Pancreas (tissue), 10 donors: ENCODE data around the gene ALDH4A1. TPM values are rescaled to one million over a fixed set of nuclear protein-coding genes. Genes with fewer than 3 reads are reported as not detected.

Experiments used
- ATAC-seq, 4 donors: fragments of 200-7000 bp; cut with Tn5 transposase; one replicate each; pipeline versions ENCODE4 v1.8.0 to v1.9.1; 2020; ENCODE audit warnings: mild to moderate bottlenecking in 4 of 4, moderate library complexity in 4 of 4
- DNase-seq, 6 donors: peaks; one replicate each; pipeline ENCODE4 v3.0.0-alpha.2; 2020
- FAIRE-seq: peaks from 2 replicates; lab custom pipeline; 2012; peaks lifted over from hg19 to GRCh38; lab: Jason Lieb, UNC
- H3K27ac ChIP-seq, 4 donors: fragments of 200-600 bp; sonication (generic); 1 replicate in 3 of 4; 2 replicates in 1 of 4; pipeline versions ENCODE4 v1.5.0 to v1.8.0; 2020
- H3K27me3 ChIP-seq, 4 donors: fragments of 200-600 bp; one replicate each; pipeline ENCODE4 v1.8.0; 2021
- H3K36me3 ChIP-seq, 3 donors: fragments of 200-600 bp; sonication (generic) in 1 of 3; one replicate each; pipeline versions ENCODE4 v1.5.0 to v1.8.0; 2020 to 2021
- H3K4me1 ChIP-seq, 3 donors: fragments of 200-600 bp; one replicate each; pipeline ENCODE4 v1.8.0; 2021
- H3K4me3 ChIP-seq, 4 donors: fragments of 200-600 bp; sonication (generic) in 2 of 4; one replicate each; pipeline versions ENCODE4 v1.5.0 to v1.8.0; 2020 to 2021
- H3K9me3 ChIP-seq, 4 donors: fragments of 200-600 bp; one replicate each; pipeline ENCODE4 v1.8.0; 2021
- WGBS, 2 donors: extraction: QIAGEN DNeasy Blood & Tissue Kit; methylation state at CpG; one replicate each; pipeline ENCODE4 v1.1.7; 2013; 5-methylcytosine and 5-hydroxymethylcytosine counted together
- intact Hi-C, 3 donors: fragments of 100-400 bp; cut with DNase I; formaldehyde crosslinking; loops; one replicate each; pipeline versions ENCODE4 v1.11.1 to v1.14.2; 2022
- polyA plus RNA-seq, 2 donors: library from polyadenylated mRNA; stranded (reverse); fragments of 200-250 nt; gene quantifications; one replicate each; pipeline ENCODE4 v1.2.3, GENCODE V29; 2013
- total RNA-seq, 6 donors: library from RNA; stranded (reverse); fragmentation: NEBNext Ultra II Directional in 4 of 6; extraction: Animal tissue kit (Norgen Biotek cat#: 25700) in 4 of 6; gene quantifications; one replicate each; pipeline versions ENCODE4 v1.2.1 to v1.2.4, GENCODE V29; 2021 to 2023
- TF ChIP-seq, protein P1 (sequence below), 4 donors: fragments of 200-600 bp; sonication (generic) in 3 of 4; IDR thresholded peaks; one replicate each; pipeline versions ENCODE4 v1.5.0 to v1.8.0; 2021; ENCODE audit warnings: antibody characterized with exemption in 4 of 4
- donor health status: healthy with polysubstance abuse.
- donor health status: DM: no; HTN: no; CAD: no; lungs with moderate emphysema.
- donor health status: DM: no; HTN: no; CAD: no.
- donor health status: control.
- donor health status: control.
- donor health status: Bipolar disorder and iron deficiency.
- donor health status: DM: yes; HTN: yes; CAD: no.
- donor health status: DM: no; HTN: no; CAD: no.
- donor health status: DM: no; HTN: no; CAD: no.
- donor health status: DM: yes; HTN: yes; CAD: no.

ALDH4A1 gene
- total and polyA plus RNA-seq, 8 donors, result 1.4 to 7.6 (median 4.4) TPM

DNA sequence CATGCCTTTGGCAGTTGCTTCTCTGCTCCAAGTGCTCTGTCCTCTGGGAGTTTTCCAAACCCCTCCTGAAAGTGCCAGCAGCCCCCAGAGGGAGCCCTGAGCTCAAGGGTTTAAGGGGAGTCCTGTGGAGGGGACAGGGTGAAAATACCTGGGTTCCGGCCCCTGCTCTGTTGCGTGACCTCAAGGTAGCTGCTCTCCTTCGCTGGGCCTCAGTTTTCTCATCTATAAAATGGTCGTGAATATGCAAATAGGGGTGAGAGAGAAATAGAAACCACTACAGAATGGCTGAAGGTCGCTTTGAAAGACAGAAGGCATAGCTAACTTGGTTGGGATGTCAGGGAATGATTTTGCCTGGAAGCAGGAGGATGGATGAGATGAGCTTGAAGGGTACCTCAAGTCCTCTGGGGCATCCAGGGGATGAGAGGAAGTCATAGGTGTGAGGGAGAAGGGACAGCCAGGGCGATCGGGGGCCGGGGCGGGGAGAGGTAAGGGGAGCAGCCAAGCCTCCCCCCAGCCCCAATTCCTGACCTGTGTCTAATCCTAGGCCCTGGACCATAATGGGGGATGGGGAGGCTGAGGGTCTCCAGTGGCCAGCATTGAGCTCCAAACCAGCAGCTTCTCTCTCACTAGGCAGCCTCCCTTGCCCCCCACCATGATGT lies 41.7 kb upstream of the ALDH4A1 start:
- H3K27me3 ChIP-seq, result no peaks in the 10 kb centered on the region
- ATAC-seq (no peak), DNase-seq (peak in 1 of 6 donors; percentile 22), FAIRE-seq (no peak)
- TF ChIP-seq, protein P1, sequence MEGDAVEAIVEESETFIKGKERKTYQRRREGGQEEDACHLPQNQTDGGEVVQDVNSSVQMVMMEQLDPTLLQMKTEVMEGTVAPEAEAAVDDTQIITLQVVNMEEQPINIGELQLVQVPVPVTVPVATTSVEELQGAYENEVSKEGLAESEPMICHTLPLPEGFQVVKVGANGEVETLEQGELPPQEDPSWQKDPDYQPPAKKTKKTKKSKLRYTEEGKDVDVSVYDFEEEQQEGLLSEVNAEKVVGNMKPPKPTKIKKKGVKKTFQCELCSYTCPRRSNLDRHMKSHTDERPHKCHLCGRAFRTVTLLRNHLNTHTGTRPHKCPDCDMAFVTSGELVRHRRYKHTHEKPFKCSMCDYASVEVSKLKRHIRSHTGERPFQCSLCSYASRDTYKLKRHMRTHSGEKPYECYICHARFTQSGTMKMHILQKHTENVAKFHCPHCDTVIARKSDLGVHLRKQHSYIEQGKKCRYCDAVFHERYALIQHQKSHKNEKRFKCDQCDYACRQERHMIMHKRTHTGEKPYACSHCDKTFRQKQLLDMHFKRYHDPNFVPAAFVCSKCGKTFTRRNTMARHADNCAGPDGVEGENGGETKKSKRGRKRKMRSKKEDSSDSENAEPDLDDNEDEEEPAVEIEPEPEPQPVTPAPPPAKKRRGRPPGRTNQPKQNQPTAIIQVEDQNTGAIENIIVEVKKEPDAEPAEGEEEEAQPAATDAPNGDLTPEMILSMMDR (IDR thresholded peaks at IDR 0.05), result no peak
- WGBS, 2 donors, result 86 to 92% methylated on average over 8 to 9 of the region's 9 CpGs
- intact Hi-C loops, result no loop called here
- H3K36me3 ChIP-seq, result peaks cover 0 to 2% (median 0%) of the 10 kb centered on the region in 3 donors
- peaks cover 43 to 61% (median 43%) of the 10 kb centered on the region in 3 donors for H3K4me1 ChIP-seq
- H3K4me3 ChIP-seq, result no peak overlapping the region
- H3K27ac ChIP-seq, result no peak overlapping the region
- no peaks in the 10 kb centered on the region for H3K9me3 ChIP-seq

DNA sequence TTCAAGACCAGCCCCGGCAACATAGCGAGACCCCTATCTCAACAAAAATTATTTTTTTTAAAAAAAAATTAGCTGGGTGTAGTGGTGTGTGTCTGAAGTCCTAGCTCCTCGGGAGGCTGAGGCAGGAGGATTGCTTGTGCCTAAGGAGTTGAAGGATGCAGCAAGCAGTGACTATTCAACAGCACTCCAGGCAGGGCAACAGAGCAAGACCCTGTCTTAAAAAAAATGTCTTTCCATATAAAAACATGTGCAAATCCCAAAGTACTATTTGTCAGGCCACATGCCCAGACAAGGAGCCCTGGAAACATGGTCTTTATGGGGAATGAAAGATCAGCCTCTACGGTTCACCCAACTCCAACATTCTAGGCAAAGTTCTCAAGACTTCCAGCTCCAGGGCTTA lies 40.8 kb upstream of the ALDH4A1 start:
- no peak overlapping the region for H3K4me3 ChIP-seq
- no peaks in the 10 kb centered on the region for H3K9me3 ChIP-seq
- H3K27me3 ChIP-seq, result no peaks in the 10 kb centered on the region
- peaks cover 35 to 54% (median 42%) of the 10 kb centered on the region in 3 donors for H3K4me1 ChIP-seq
- TF ChIP-seq, protein P1 (IDR thresholded peaks at IDR 0.05), result no peak
- DNase-seq (no peak), ATAC-seq (no peak), FAIRE-seq (no peak)
- 94 to 96% methylated on average over 4 of the region's 4 CpGs for WGBS, 2 donors
- no peak overlapping the region for H3K27ac ChIP-seq
- intact Hi-C loops, result no loop called here
- peaks cover 0 to 2% (median 0%) of the 10 kb centered on the region in 3 donors for H3K36me3 ChIP-seq

DNA sequence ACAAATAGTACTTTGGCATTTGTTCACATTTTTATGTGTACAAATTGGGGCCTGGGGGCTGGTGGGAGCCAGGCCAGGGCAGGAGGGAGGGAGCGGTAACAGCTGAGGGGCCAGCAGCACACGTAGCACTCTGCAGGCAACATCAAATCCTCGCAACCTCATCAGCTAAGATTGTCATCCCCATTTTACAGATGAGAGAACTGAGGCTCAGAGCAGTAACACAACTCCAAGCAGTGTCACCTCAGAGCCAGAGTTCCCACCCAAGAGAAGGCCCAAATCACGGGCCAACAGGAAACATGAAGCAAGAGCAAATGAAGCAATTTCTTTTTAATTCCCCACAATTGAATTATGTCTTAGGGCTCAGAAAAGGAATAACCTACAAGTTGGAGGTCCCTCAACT lies 40.0 kb upstream of the ALDH4A1 start:
- TF ChIP-seq, protein P1 (IDR thresholded peaks at IDR 0.05), result no peak
- ATAC-seq (no peak), FAIRE-seq (no peak), DNase-seq (peak in 1 of 6 donors; percentile 7)
- intact Hi-C loops, result no loop called here
- peaks cover 0 to 2% (median 0%) of the 10 kb centered on the region in 3 donors for H3K36me3 ChIP-seq
- 68 to 80% methylated on average over 4 of the region's 4 CpGs for WGBS, 2 donors
- peak overlapping the region; percentile 24 to 81 (median 67) for H3K27ac ChIP-seq
- no peak overlapping the region for H3K4me3 ChIP-seq
- no peaks in the 10 kb centered on the region for H3K27me3 ChIP-seq
- H3K4me1 ChIP-seq, result peaks cover 35 to 48% (median 40%) of the 10 kb centered on the region in 3 donors
- no peaks in the 10 kb centered on the region for H3K9me3 ChIP-seq

DNA sequence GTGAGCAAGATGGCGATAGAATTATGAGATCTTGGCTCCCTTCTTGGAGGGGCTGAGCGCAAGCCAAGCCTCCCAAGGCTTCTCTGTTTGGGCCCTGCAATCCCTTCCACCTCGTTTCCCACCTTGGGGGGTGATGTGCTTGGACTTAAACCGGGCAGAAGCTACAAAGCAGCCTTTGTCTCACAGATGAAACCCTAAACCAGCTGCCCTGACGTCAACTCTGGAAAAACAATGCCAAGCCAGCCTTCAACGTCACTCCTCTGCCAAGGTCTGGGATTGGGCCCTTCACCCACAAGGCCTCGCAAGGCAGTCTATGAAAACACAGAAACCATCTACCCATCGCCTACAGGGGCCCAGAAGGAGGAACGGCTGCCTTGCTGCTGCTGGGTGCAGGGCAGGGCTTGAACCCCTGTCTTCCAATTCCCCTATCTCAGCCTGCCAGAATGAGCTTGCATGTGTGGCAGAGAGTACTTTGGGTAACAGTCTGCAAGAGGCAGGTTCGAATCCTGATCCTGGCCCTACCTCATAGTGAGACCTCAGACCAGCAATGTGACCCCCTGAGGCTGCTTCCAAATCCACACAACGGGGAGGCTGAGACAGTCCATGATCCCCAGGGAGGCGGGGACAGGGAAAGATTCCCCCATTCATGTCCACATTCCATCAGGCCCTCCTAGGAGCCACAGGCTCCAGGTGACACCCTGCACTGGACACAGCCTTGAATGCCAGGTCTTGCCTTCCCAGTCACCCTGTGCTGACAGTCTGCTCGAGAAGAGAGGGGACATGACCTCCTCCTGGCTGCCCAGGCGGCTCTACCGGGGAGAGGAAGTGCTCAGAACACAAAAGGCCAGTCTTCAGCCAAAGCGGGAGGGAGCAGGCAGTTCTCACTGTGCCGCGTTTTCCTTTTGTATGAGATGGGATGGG lies 39.1 kb upstream of the ALDH4A1 start:
- DNase-seq (peak in 4 of 6 donors; percentile 46 to 69 (median 60)), FAIRE-seq (no peak), ATAC-seq (peak; percentile 62 to 76 (median 71))
- intact Hi-C loops, result no loop called here
- Histone ChIP-seq H3K9me3 (no peaks in the 10 kb centered on the region), H3K4me3 (no peak overlapping the region), H3K27ac (peak overlapping the region; percentile 24 to 81 (median 67)), H3K4me1 (peaks cover 31 to 43% (median 40%) of the 10 kb centered on the region in 3 donors), H3K27me3 (no peaks in the 10 kb centered on the region), H3K36me3 (peaks cover 0 to 2% (median 0%) of the 10 kb centered on the region in 3 donors)
- TF ChIP-seq, protein P1 (IDR thresholded peaks at IDR 0.05), result no peak
- 48 to 55% methylated on average over 18 of the region's 18 CpGs for WGBS, 2 donors
